Stimulated activated CD4-positive, alpha-beta T cell treated with anti-CD3 and anti-CD28 coated beads, Interleukin-12 subunit alpha, Interleukin-12 subunit beta, amount 100 ng/mL, for 48 hours (primary cell): Measurements from ENCODE around the gene AUTS2.

Experiments used
- DNase-seq, 3 donors: peaks; one replicate each; pipeline ENCODE4 v3.0.0-alpha.2; 2020; ENCODE audit warnings: low read depth in 2 of 3, low spot score in 1 of 3

Gene AUTS2

GRCh38 chr7:70436790-70437350, 838.6 kb downstream of the AUTS2 start:
- no peak for DNase-seq

- DNase-seq: no peak
Measured at GRCh38 chr7:70439651-70440050, 841.4 kb downstream of the AUTS2 start.

GRCh38 chr7:70446448-70447143, 848.3 kb downstream of the AUTS2 start:
- DNase-seq: no peak

GRCh38 chr7:70448312-70448906, 850.1 kb downstream of the AUTS2 start:
- no peak for DNase-seq

GRCh38 chr7:70450731-70451130, 852.5 kb downstream of the AUTS2 start:
- no peak for DNase-seq

- no peak for DNase-seq
Measured at GRCh38 chr7:70455925-70456324, 857.6 kb downstream of the AUTS2 start.

GRCh38 chr7:70456719-70457118, 858.4 kb downstream of the AUTS2 start:
- DNase-seq: no peak

GRCh38 chr7:70457482-70457881, 859.2 kb downstream of the AUTS2 start:
- DNase-seq: no peak

GRCh38 chr7:70457883-70458680, 859.8 kb downstream of the AUTS2 start:
- no peak for DNase-seq

- DNase-seq: no peak
Measured at GRCh38 chr7:70458745-70459144, 860.5 kb downstream of the AUTS2 start.

- no peak for DNase-seq
Measured at GRCh38 chr7:70459546-70459945, 861.3 kb downstream of the AUTS2 start.

GRCh38 chr7:70460071-70460470, 861.8 kb downstream of the AUTS2 start:
- DNase-seq: no peak

GRCh38 chr7:70460562-70460961, 862.3 kb downstream of the AUTS2 start:
- no peak for DNase-seq

GRCh38 chr7:70463352-70463938, 865.2 kb downstream of the AUTS2 start:
- DNase-seq: no peak

GRCh38 chr7:70466725-70467364, 868.6 kb downstream of the AUTS2 start:
- DNase-seq: no peak

- DNase-seq: no peak
Measured at GRCh38 chr7:70470746-70471145, 872.5 kb downstream of the AUTS2 start.

- no peak for DNase-seq
Measured at GRCh38 chr7:70472601-70473237, 874.4 kb downstream of the AUTS2 start.

- no peak for DNase-seq
Measured at GRCh38 chr7:70474639-70475234, 876.5 kb downstream of the AUTS2 start.

GRCh38 chr7:70477036-70478010, 879.0 kb downstream of the AUTS2 start:
- DNase-seq: no peak
